HG02588 (cell line): ENCODE data around the gene PARP11.

ENCODE experiments used
- ATAC-seq: cut with Tn5 transposase; IDR thresholded peaks from one replicate; pipeline ENCODE4 v1.9.1; 2021; ENCODE audit warnings: mild to moderate bottlenecking, moderate library complexity; ENCODE audit not compliant: unreplicated experiment

Gene PARP11

GRCh38 chr12:3775385-3776035 is 97.7 kb downstream of the PARP11 start:
- ATAC-seq: no peak

GRCh38 chr12:3772380-3772779 is 100.8 kb downstream of the PARP11 start:
- no peak for ATAC-seq

GRCh38 chr12:3771853-3772252 is 101.3 kb downstream of the PARP11 start:
- ATAC-seq: no peak

GRCh38 chr12:3770891-3771290 is 102.3 kb downstream of the PARP11 start:
- ATAC-seq: no peak

- ATAC-seq: no peak
Measured at GRCh38 chr12:3768911-3769447, 104.2 kb downstream of the PARP11 start.

GRCh38 chr12:3761116-3761735 is 112.0 kb downstream of the PARP11 start:
- ATAC-seq: no peak

GRCh38 chr12:3759878-3760277 is 113.3 kb downstream of the PARP11 start:
- no peak for ATAC-seq
